ENCODE data around the gene FBN2.

The FBN2 gene

GRCh38 chr5:128212191-128212806 is 325.7 kb downstream of the FBN2 start:
- DNase-seq (ENCODE audit: low read depth in 2 of 2) = no peak

- DNase-seq (ENCODE audit: low read depth in 2 of 2) = no peak
These were observed 329.6 kb downstream of the FBN2 start for GRCh38 chr5:128208436-128208835.
